Glutamatergic neuron (in vitro differentiated cells): ENCODE results near the gene AHNAK2. TPM values are rescaled to one million over a fixed set of nuclear protein-coding genes. Genes with fewer than 3 reads are reported as not detected.

ENCODE experiments used
- DNase-seq: peaks from one replicate; pipeline ENCODE4 v3.0.0; 2022
- H3K27ac Mint-ChIP-seq: one replicate; pipeline ENCODE4 v1.8.0; 2020; ENCODE audit warnings: mild to moderate bottlenecking, mixed read lengths, inconsistent platforms; ENCODE audit not compliant: unreplicated experiment
- H3K27me3 Mint-ChIP-seq: one replicate; pipeline ENCODE4 v1.8.0; 2020; ENCODE audit warnings: mild to moderate bottlenecking, moderate library complexity, mixed read lengths, inconsistent platforms; ENCODE audit not compliant: unreplicated experiment
- H3K36me3 Mint-ChIP-seq: one replicate; pipeline ENCODE4 v1.8.0; 2020; ENCODE audit warnings: mild to moderate bottlenecking, mixed read lengths, inconsistent platforms; ENCODE audit not compliant: unreplicated experiment
- H3K4me1 Mint-ChIP-seq: one replicate; pipeline ENCODE4 v1.8.0; 2020; ENCODE audit warnings: mild to moderate bottlenecking, low read depth, mixed read lengths, inconsistent platforms; ENCODE audit not compliant: unreplicated experiment
- H3K4me3 Mint-ChIP-seq: one replicate; pipeline ENCODE4 v1.8.0; 2020; ENCODE audit warnings: mild to moderate bottlenecking, mixed read lengths, inconsistent platforms; ENCODE audit not compliant: unreplicated experiment
- H3K9me3 Mint-ChIP-seq: one replicate; pipeline ENCODE4 v1.8.0; 2020; ENCODE audit warnings: mild to moderate bottlenecking, moderate library complexity, mixed read lengths, inconsistent platforms; ENCODE audit not compliant: unreplicated experiment
- CTCF ChIP-seq: fragments of 200-600 bp; sonication (generic); IDR thresholded peaks from one replicate; pipeline ENCODE4 v1.5.0; 2021; ENCODE audit not compliant: partially characterized antibody, unreplicated experiment
- total RNA-seq: library from RNA; stranded (reverse); fragmentation: NEBNext Ultra II Directional; extraction: Animal tissue kit (Norgen Biotek cat#: 25700); gene quantifications from one replicate; pipeline ENCODE4 v1.2.1, GENCODE V29; 2021; ENCODE audit not compliant: unreplicated experiment

Gene AHNAK2
- total RNA-seq, 1 donor from 2014 or later, result 44.8 TPM

- Mint-ChIP-seq H3K27me3 (peaks cover 4% of the 10 kb centered on the region), H3K27ac (no peak overlapping the region), H3K9me3 (peaks cover 2% of the 10 kb centered on the region), H3K36me3 (peaks cover 13% of the 10 kb centered on the region), H3K4me3 (no peak overlapping the region), H3K4me1 (peaks cover 12% of the 10 kb centered on the region)
- no peak for DNase-seq
- no peak for TF ChIP-seq CTCF
Observed at GRCh38 chr14:104900639-104901512, 77.3 kb downstream of the AHNAK2 start.

- Mint-ChIP-seq H3K4me1 (peaks cover 12% of the 10 kb centered on the region), H3K27me3 (peaks cover 4% of the 10 kb centered on the region), H3K9me3 (peaks cover 2% of the 10 kb centered on the region), H3K36me3 (peaks cover 10% of the 10 kb centered on the region), H3K27ac (no peak overlapping the region), H3K4me3 (no peak overlapping the region)
- no peak for TF ChIP-seq CTCF
- DNase-seq, result no peak
Observed at GRCh38 chr14:104899781-104900180, 78.4 kb downstream of the AHNAK2 start.

GRCh38 chr14:104898870-104899510 is 79.2 kb downstream of the AHNAK2 start:
- peaks cover 2% of the 10 kb centered on the region for H3K9me3 Mint-ChIP-seq

GRCh38 chr14:104898195-104898558 is 80.0 kb downstream of the AHNAK2 start:
- peaks cover 2% of the 10 kb centered on the region for H3K9me3 Mint-ChIP-seq
- H3K27ac Mint-ChIP-seq, result no peak overlapping the region

More at GRCh38 chr14:104898870-104899510, 79.2 kb downstream of the AHNAK2 start:
- DNase-seq, result peak; percentile 68
- peaks cover 12% of the 10 kb centered on the region for H3K4me1 Mint-ChIP-seq
- H3K36me3 Mint-ChIP-seq, result peaks cover 2% of the 10 kb centered on the region
- no peak overlapping the region for H3K27ac Mint-ChIP-seq
- H3K27me3 Mint-ChIP-seq, result peaks cover 2% of the 10 kb centered on the region
- no peak for TF ChIP-seq CTCF
- no peak overlapping the region for H3K4me3 Mint-ChIP-seq

More at GRCh38 chr14:104898195-104898558, 80.0 kb downstream of the AHNAK2 start:
- Mint-ChIP-seq H3K4me3 (no peak overlapping the region), H3K27me3 (no peaks in the 10 kb centered on the region), H3K4me1 (peaks cover 12% of the 10 kb centered on the region), H3K36me3 (no peaks in the 10 kb centered on the region)
- no peak for DNase-seq
- TF ChIP-seq CTCF, result no peak
